ENCODE measurements around the gene CFAP92. TPM values are rescaled to one million over a fixed set of nuclear protein-coding genes. Genes with fewer than 3 reads are reported as not detected.
A peak's percentile ranks its signal among the peaks of the same experiment; 100 is the strongest.

Gene CFAP92
- total and polyA plus RNA-seq, 10 donors, result 0.29 to 3.1 (median 1.3) TPM

- Histone ChIP-seq H3K27me3 (replicated peaks in 1 of 7) (peaks cover 0 to 53% (median 31%) of the 10 kb centered on the region in 7 donors), H3K4me1 (peaks cover 28 to 85% (median 65%) of the 10 kb centered on the region in 6 donors), H3K36me3 (no peaks in the 10 kb centered on the region), H3K9me3 (no peaks in the 10 kb centered on the region), H3K27ac (peak overlapping the region in 1 of 8 donors; percentile 11), H3K4me3 (peak overlapping the region in 7 of 8 donors; percentile 12 to 81 (median 23))
- no peak for TF ChIP-seq POLR2A (IDR thresholded peaks at IDR 0.05)
- TF ChIP-seq CTCF (IDR thresholded peaks at IDR 0.05 in 8 of 11, conservative IDR thresholded peaks at IDR 0.05 in 3 of 11), result peak in 3 of 11 experiments; percentile 13 to 42 (median 26)
- peak in 1 of 3 donors; percentile 17 for TF ChIP-seq POLR2AphosphoS5 (IDR thresholded peaks at IDR 0.05)
- WGBS, 5 donors, result 7 to 40% (median 23%) methylated on average over 38 to 55 of the region's 55 CpGs
- DNase-seq, result peak; percentile 86
- intact Hi-C loops (cut with DNase I; ENCODE audit: low total_unique reads), result no loop called here
Measured at GRCh38 chr3:129003578-129004112, 9.8 kb upstream of the CFAP92 start.

GRCh38 chr3:129002573-129003569 is 9.0 kb upstream of the CFAP92 start:
- Histone ChIP-seq H3K4me3 (peak overlapping the region in 7 of 8 donors; percentile 55 to 81 (median 64)), H3K27ac (peak overlapping the region in 1 of 8 donors; percentile 11), H3K4me1 (peaks cover 28 to 80% (median 64%) of the 10 kb centered on the region in 6 donors), H3K9me3 (no peaks in the 10 kb centered on the region), H3K27me3 (replicated peaks in 1 of 7) (peaks cover 0 to 53% (median 31%) of the 10 kb centered on the region in 7 donors), H3K36me3 (no peaks in the 10 kb centered on the region)
- WGBS, 5 donors, result 51 to 69% (median 60%) methylated on average over 28 of the region's 28 CpGs
- TF ChIP-seq CTCF (IDR thresholded peaks at IDR 0.05 in 8 of 11, conservative IDR thresholded peaks at IDR 0.05 in 3 of 11) (no peak), POLR2AphosphoS5 (IDR thresholded peaks at IDR 0.05) (no peak), POLR2A (IDR thresholded peaks at IDR 0.05) (no peak)
- DNase-seq, result no peak
- intact Hi-C loops (cut with DNase I; ENCODE audit: low total_unique reads), result no loop called here

GRCh38 chr3:129001806-129002572 is 8.1 kb upstream of the CFAP92 start:
- H3K36me3 ChIP-seq, result no peaks in the 10 kb centered on the region
- H3K4me1 ChIP-seq, result peaks cover 24 to 71% (median 61%) of the 10 kb centered on the region in 6 donors
- no peak for DNase-seq
- peaks cover 0 to 54% (median 31%) of the 10 kb centered on the region in 7 donors for H3K27me3 ChIP-seq (replicated peaks in 1 of 7)
- peak overlapping the region in 7 of 8 donors; percentile 75 to 89 (median 82) for H3K27ac ChIP-seq
- intact Hi-C loops (cut with DNase I; ENCODE audit: low total_unique reads), result no loop called here
- WGBS, 5 donors, result 1 to 7% (median 1%) methylated on average over 14 to 81 of the region's 81 CpGs
- TF ChIP-seq POLR2AphosphoS5 (IDR thresholded peaks at IDR 0.05), result no peak
- TF ChIP-seq POLR2A (IDR thresholded peaks at IDR 0.05), result no peak
- no peak for TF ChIP-seq CTCF (IDR thresholded peaks at IDR 0.05 in 8 of 11, conservative IDR thresholded peaks at IDR 0.05 in 3 of 11)
- H3K9me3 ChIP-seq, result no peaks in the 10 kb centered on the region
- peak overlapping the region; percentile 55 to 81 (median 63) for H3K4me3 ChIP-seq

Data from spleen (tissue), 11 donors.